Neural cell (in vitro differentiated cells): ENCODE data around the gene PDIA6. TPM values are rescaled to one million over a fixed set of nuclear protein-coding genes. Genes with fewer than 3 reads are reported as not detected.

ENCODE experiments used
- H2AFZ ChIP-seq: fragments of 200-600, 300-800 bp; sonication (generic), shearing (Covaris generic); 2 replicates; pipeline ENCODE4 v1.6.0; 2014; ENCODE audit warnings: low read depth, mild to moderate bottlenecking, antibody characterized with exemption, low read length, moderate library complexity
- H3F3A ChIP-seq: fragments of 200-600 bp; shearing (Covaris generic); 2 replicates; pipeline ENCODE4 v1.6.1; 2016; ENCODE audit warnings: mild to moderate bottlenecking, moderate library complexity, mixed read lengths, antibody characterized with exemption, low read length; ENCODE audit not compliant: insufficient read depth, poor library complexity, severe bottlenecking
- H3K27ac ChIP-seq: fragments of 200-600, 300-800 bp; sonication (generic), shearing (Covaris generic); 2 replicates; pipeline ENCODE4 v1.5.1; 2014; ENCODE audit warnings: mild to moderate bottlenecking, low read length, moderate library complexity
- H3K27me3 ChIP-seq: fragments of 300-800, 200-600 bp; sonication (generic), shearing (Covaris generic); 2 replicates; pipeline ENCODE4 v1.6.0; 2014; ENCODE audit warnings: mild to moderate bottlenecking, low read depth, low read length, moderate library complexity; ENCODE audit not compliant: insufficient read depth
- H3K36me3 ChIP-seq: fragments of 300-800, 200-600 bp; sonication (generic), shearing (Covaris generic); 2 replicates; pipeline ENCODE4 v1.5.1; 2014; ENCODE audit warnings: mild to moderate bottlenecking, antibody characterized with exemption, low read length, moderate library complexity; ENCODE audit not compliant: insufficient read depth
- H3K4me2 ChIP-seq: fragments of 300-800, 200-600 bp; sonication (generic), shearing (Covaris generic); 2 replicates; pipeline ENCODE4 v1.6.0; 2014; ENCODE audit warnings: mild to moderate bottlenecking, low read length
- H3K4me3 ChIP-seq: fragments of 300-800, 200-600 bp; sonication (generic), shearing (Covaris generic); 2 replicates; pipeline ENCODE4 v1.5.1; 2014; ENCODE audit warnings: mild to moderate bottlenecking, low read length, moderate library complexity
- H3K79me2 ChIP-seq: fragments of 200-600 bp; shearing (Covaris generic); replicated peaks from 2 replicates; pipeline ENCODE4 v1.6.0; 2014; ENCODE audit warnings: mild to moderate bottlenecking, low read length, moderate library complexity; ENCODE audit not compliant: insufficient read depth
- H3K9ac ChIP-seq: fragments of 300-800, 200-600 bp; sonication (generic), shearing (Covaris generic); 2 replicates; pipeline ENCODE4 v1.6.1; 2016; ENCODE audit warnings: mild to moderate bottlenecking, low read length, mixed read lengths
- H3K9me2 ChIP-seq: fragments of 200-600 bp; shearing (Covaris generic); 2 replicates; pipeline ENCODE4 v1.6.1; 2016; ENCODE audit warnings: mild to moderate bottlenecking, low read length, mixed read lengths; ENCODE audit not compliant: insufficient read depth
- H3K9me3 ChIP-seq: fragments of 200-600, 300-800 bp; sonication (generic), shearing (Covaris generic); 2 replicates; pipeline ENCODE4 v1.6.1; 2016; ENCODE audit warnings: mild to moderate bottlenecking, mixed run types, low read length, moderate library complexity, mixed read lengths
- H4K20me1 ChIP-seq: fragments of 200-600 bp; shearing (Covaris generic); 2 replicates; pipeline ENCODE4 v1.6.1; 2016; ENCODE audit warnings: mild to moderate bottlenecking, mixed run types; ENCODE audit not compliant: insufficient read depth
- CTCF ChIP-seq: fragments of 450-650 bp; IDR thresholded peaks from 2 replicates; pipeline ENCODE4 v1.5.1; 2014; ENCODE audit warnings: antibody characterized with exemption, mild to moderate bottlenecking, moderate library complexity; ENCODE audit not compliant: poor library complexity, severe bottlenecking
- EP300 ChIP-seq: fragments of 450-650 bp; conservative IDR thresholded peaks from 2 replicates; pipeline ENCODE4 v1.6.1; 2014; ENCODE audit warnings: antibody characterized with exemption, mild to moderate bottlenecking, moderate library complexity; ENCODE audit not compliant: poor library complexity, severe bottlenecking
- EZH2 ChIP-seq: fragments of 200-600, 300-800 bp; shearing (Covaris generic), sonication (generic); IDR thresholded peaks from 2 replicates; pipeline ENCODE4 v1.6.1; 2014; ENCODE audit warnings: antibody characterized with exemption, low read length, borderline replicate concordance, mild to moderate bottlenecking; ENCODE audit not compliant: insufficient read depth, poor library complexity, severe bottlenecking
- MXI1 ChIP-seq: fragments of 450-650 bp; conservative IDR thresholded peaks from 2 replicates; pipeline ENCODE4 v1.6.1; 2014; ENCODE audit warnings: antibody characterized with exemption, mild to moderate bottlenecking; ENCODE audit not compliant: poor library complexity, severe bottlenecking
- POLR2AphosphoS5 ChIP-seq: IDR thresholded peaks from 2 replicates; pipeline ENCODE4 v1.6.1; 2012
- RAD21 ChIP-seq: fragments of 450-650 bp; conservative IDR thresholded peaks from 2 replicates; pipeline ENCODE4 v1.6.1; 2014; ENCODE audit warnings: antibody characterized with exemption, mild to moderate bottlenecking, moderate library complexity
- REST ChIP-seq: IDR thresholded peaks from 2 replicates; pipeline ENCODE4 v1.6.1; 2012; ENCODE audit warnings: borderline replicate concordance
- SMC3 ChIP-seq: fragments of 450-650 bp; conservative IDR thresholded peaks from 2 replicates; pipeline ENCODE4 v1.6.1; 2014; ENCODE audit warnings: antibody characterized with exemption, mild to moderate bottlenecking, moderate library complexity; ENCODE audit not compliant: poor library complexity
- TAF1 ChIP-seq: IDR thresholded peaks from 2 replicates; pipeline ENCODE4 v1.6.1; 2012; ENCODE audit warnings: low read depth
- polyA plus RNA-seq: library from polyadenylated mRNA; depleted of rRNA; stranded (reverse); fragments of >200 nt; gene quantifications from 2 replicates; pipeline ENCODE4 v1.2.3, GENCODE V29; 2014

The PDIA6 gene
- polyA plus RNA-seq, 1 donor from 2014 or later = 124 TPM

GRCh38 chr2:10832203-10832936 is 19.8 kb upstream of the PDIA6 start:
- Histone ChIP-seq H3K9ac (peak overlapping the region; percentile 32), H2AFZ (no peak overlapping the region), H4K20me1 (no peaks in the 10 kb centered on the region), H3K4me3 (peak overlapping the region; percentile 46), H3K79me2 (no peaks in the 10 kb centered on the region), H3K9me2 (no peaks in the 10 kb centered on the region), H3F3A (no peaks in the 10 kb centered on the region), H3K9me3 (no peaks in the 10 kb centered on the region), H3K27ac (no peak overlapping the region), H3K36me3 (no peaks in the 10 kb centered on the region), H3K4me2 (no peak overlapping the region), H3K27me3 (no peaks in the 10 kb centered on the region)
- no peak for TF ChIP-seq EZH2
- TF ChIP-seq REST = peak; percentile 51
- peak; percentile 37 for TF ChIP-seq EP300
- peak; percentile 100 for TF ChIP-seq RAD21
- TF ChIP-seq POLR2AphosphoS5 = peak; percentile 54
- TF ChIP-seq SMC3 = peak; percentile 99
- TF ChIP-seq CTCF = peak; percentile 100
- no peak for TF ChIP-seq TAF1
- TF ChIP-seq MXI1 = peak; percentile 84

GRCh38 chr2:10831400-10831985 is 18.9 kb upstream of the PDIA6 start:
- H3K9ac ChIP-seq = no peak overlapping the region
- no peak overlapping the region for H3K27ac ChIP-seq
- TF ChIP-seq TAF1 (no peak), EP300 (no peak), CTCF (no peak), EZH2 (no peak), REST (no peak), SMC3 (no peak), MXI1 (no peak), POLR2AphosphoS5 (no peak), RAD21 (no peak)
- H4K20me1 ChIP-seq = no peaks in the 10 kb centered on the region
- H3K27me3 ChIP-seq = no peaks in the 10 kb centered on the region
- H3K9me3 ChIP-seq = no peaks in the 10 kb centered on the region
- no peaks in the 10 kb centered on the region for H3K79me2 ChIP-seq
- no peaks in the 10 kb centered on the region for H3K36me3 ChIP-seq
- no peaks in the 10 kb centered on the region for H3F3A ChIP-seq
- H3K4me2 ChIP-seq = no peak overlapping the region
- no peak overlapping the region for H2AFZ ChIP-seq
- H3K9me2 ChIP-seq = no peaks in the 10 kb centered on the region
- no peak overlapping the region for H3K4me3 ChIP-seq
